ENCODE data around the gene DLEC1. TPM values are rescaled to one million over a fixed set of nuclear protein-coding genes. Genes with fewer than 3 reads are reported as not detected.
A peak's percentile ranks its signal among the peaks of the same experiment; 100 is the strongest.

DLEC1 gene
- total and polyA plus RNA-seq, 9 of the 15 experiments (the other 6 are each of a cell fraction or from before 2014, with no cell fraction given), result 0.07 to 0.08 TPM; not detected in 7

DNA sequence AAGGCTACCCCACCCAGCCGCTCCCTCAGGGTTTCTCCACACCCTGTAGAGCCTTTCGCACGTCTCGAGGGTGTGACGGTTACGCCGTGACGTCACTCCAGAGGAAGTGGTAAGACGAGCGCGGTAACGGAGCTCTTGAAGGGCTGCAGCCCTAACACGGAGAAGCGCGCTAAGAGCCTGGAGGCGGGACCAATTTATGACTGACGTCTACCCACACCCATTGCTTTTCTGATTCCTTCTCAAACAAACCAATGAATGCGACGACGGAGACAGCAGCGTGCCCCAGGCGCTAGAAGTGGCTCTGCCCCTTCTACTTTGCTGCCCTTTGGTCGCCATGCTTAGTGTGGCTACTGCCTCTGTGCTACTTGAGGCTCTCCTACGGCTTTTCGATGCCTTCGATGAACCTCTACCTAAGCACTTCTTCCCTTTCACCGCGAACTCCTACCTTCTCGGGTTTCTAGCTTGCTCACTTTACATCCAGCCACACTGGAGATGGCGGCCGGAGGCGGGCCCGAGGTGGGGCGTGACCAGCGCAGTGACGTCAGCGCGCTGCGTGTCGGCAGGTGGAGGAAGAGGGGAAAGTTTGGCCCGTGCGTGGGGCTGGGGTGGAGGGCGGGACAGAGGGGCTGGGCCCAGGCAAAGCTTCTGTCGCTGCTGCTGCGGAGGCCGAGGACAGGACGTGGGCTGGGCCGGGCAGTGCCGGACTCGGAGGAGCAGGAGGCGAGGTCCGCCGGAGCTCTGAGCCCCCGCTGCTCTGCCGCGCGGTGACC, 126.1 kb downstream of the DLEC1 start, which contains the start of gene OXSR1 (continued):
- TF ChIP-seq KLF16 (IDR thresholded peaks at IDR 0.05) (no peak), ZSCAN29 (IDR thresholded peaks at IDR 0.05) (no peak), HNRNPLL (IDR thresholded peaks at IDR 0.05; ENCODE audit: low read depth, low read length, poor library complexity, severe bottlenecking) (peak; percentile 78), SMARCE1 (IDR thresholded peaks at IDR 0.05) (no peak), ZNF644 (tag; IDR thresholded peaks at IDR 0.05; ENCODE audit: low read depth) (peak; percentile 58; the same call in 1 of the 2 replicates), CBX8 (IDR thresholded peaks at IDR 0.05; ENCODE audit: borderline replicate concordance, extremely low read depth, low read depth, low read length, poor library complexity, severe bottlenecking) (no peak), LCOR (CRISPR knock-in tag; IDR thresholded peaks at IDR 0.05) (peak; percentile 61; the same call in 1 of the 2 replicates), ZNF436 (CRISPR knock-in tag; IDR thresholded peaks at IDR 0.05) (no peak), ZNF274 (IDR thresholded peaks at IDR 0.05; ENCODE audit: borderline replicate concordance, low read depth, low read length) (no peak), SMARCC2 (IDR thresholded peaks at IDR 0.05; ENCODE audit: low read depth) (no peak), PTBP1 (IDR thresholded peaks at IDR 0.05; ENCODE audit: low read depth, low read length) (no peak; the same call in 1 of the 2 replicates), HDAC6 (IDR thresholded peaks at IDR 0.05; ENCODE audit: low read depth, low read length) (no peak)
- TF ChIP-seq, protein P1, sequence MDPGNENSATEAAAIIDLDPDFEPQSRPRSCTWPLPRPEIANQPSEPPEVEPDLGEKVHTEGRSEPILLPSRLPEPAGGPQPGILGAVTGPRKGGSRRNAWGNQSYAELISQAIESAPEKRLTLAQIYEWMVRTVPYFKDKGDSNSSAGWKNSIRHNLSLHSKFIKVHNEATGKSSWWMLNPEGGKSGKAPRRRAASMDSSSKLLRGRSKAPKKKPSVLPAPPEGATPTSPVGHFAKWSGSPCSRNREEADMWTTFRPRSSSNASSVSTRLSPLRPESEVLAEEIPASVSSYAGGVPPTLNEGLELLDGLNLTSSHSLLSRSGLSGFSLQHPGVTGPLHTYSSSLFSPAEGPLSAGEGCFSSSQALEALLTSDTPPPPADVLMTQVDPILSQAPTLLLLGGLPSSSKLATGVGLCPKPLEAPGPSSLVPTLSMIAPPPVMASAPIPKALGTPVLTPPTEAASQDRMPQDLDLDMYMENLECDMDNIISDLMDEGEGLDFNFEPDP (CRISPR knock-in tag; IDR thresholded peaks at IDR 0.05), result no peak
- TF ChIP-seq, protein P2, sequence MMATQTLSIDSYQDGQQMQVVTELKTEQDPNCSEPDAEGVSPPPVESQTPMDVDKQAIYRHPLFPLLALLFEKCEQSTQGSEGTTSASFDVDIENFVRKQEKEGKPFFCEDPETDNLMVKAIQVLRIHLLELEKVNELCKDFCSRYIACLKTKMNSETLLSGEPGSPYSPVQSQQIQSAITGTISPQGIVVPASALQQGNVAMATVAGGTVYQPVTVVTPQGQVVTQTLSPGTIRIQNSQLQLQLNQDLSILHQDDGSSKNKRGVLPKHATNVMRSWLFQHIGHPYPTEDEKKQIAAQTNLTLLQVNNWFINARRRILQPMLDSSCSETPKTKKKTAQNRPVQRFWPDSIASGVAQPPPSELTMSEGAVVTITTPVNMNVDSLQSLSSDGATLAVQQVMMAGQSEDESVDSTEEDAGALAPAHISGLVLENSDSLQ (IDR thresholded peaks at IDR 0.05), result peak; percentile 99
- TF ChIP-seq, protein P3, sequence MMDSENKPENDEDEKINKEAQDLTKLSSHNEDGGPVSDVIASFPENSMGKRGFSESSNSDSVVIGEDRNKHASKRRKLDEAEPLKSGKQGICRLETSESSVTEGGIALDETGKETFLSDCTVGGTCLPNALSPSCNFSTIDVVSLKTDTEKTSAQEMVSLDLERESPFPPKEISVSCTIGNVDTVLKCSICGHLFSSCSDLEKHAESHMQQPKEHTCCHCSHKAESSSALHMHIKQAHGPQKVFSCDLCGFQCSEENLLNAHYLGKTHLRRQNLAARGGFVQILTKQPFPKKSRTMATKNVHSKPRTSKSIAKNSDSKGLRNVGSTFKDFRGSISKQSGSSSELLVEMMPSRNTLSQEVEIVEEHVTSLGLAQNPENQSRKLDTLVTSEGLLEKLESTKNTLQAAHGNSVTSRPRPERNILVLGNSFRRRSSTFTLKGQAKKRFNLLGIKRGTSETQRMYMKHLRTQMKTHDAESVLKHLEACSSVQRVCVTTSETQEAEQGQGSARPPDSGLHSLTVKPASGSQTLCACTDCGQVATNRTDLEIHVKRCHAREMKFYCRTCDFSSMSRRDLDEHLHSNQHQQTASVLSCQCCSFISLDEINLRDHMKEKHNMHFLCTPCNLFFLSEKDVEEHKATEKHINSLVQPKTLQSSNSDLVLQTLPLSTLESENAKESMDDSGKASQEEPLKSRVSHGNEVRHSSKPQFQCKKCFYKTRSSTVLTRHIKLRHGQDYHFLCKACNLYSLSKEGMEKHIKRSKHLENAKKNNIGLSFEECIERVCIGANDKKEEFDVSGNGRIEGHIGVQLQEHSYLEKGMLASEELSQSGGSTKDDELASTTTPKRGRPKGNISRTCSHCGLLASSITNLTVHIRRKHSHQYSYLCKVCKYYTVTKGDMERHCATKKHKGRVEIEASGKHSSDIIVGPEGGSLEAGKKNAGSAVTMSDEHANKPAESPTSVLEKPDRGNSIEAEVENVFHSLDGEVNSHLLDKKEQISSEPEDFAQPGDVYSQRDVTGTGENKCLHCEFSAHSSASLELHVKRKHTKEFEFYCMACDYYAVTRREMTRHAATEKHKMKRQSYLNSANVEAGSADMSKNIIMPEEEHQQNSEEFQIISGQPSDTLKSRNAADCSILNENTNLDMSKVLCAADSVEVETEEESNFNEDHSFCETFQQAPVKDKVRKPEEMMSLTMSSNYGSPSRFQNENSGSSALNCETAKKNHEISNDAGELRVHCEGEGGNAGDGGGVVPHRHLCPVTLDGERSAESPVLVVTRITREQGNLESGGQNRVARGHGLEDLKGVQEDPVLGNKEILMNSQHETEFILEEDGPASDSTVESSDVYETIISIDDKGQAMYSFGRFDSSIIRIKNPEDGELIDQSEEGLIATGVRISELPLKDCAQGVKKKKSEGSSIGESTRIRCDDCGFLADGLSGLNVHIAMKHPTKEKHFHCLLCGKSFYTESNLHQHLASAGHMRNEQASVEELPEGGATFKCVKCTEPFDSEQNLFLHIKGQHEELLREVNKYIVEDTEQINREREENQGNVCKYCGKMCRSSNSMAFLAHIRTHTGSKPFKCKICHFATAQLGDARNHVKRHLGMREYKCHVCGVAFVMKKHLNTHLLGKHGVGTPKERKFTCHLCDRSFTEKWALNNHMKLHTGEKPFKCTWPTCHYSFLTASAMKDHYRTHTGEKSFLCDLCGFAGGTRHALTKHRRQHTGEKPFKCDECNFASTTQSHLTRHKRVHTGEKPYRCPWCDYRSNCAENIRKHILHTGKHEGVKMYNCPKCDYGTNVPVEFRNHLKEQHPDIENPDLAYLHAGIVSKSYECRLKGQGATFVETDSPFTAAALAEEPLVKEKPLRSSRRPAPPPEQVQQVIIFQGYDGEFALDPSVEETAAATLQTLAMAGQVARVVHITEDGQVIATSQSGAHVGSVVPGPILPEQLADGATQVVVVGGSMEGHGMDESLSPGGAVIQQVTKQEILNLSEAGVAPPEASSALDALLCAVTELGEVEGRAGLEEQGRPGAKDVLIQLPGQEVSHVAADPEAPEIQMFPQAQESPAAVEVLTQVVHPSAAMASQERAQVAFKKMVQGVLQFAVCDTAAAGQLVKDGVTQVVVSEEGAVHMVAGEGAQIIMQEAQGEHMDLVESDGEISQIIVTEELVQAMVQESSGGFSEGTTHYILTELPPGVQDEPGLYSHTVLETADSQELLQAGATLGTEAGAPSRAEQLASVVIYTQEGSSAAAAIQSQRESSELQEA (IDR thresholded peaks at IDR 0.05; ENCODE audit: low read depth), result peak; percentile 70; the same call in 1 of the 2 replicates
- TF ChIP-seq, protein P4, sequence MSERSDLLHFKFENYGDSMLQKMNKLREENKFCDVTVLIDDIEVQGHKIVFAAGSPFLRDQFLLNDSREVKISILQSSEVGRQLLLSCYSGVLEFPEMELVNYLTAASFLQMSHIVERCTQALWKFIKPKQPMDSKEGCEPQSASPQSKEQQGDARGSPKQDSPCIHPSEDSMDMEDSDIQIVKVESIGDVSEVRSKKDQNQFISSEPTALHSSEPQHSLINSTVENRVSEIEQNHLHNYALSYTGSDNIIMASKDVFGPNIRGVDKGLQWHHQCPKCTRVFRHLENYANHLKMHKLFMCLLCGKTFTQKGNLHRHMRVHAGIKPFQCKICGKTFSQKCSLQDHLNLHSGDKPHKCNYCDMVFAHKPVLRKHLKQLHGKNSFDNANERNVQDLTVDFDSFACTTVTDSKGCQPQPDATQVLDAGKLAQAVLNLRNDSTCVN (CRISPR knock-in tag; IDR thresholded peaks at IDR 0.05), result no peak
